Prostate gland (tissue), 2 donors: ENCODE results near the gene MRPL54. TPM values are rescaled to one million over a fixed set of nuclear protein-coding genes. Genes with fewer than 3 reads are reported as not detected.

Experiments
- DNase-seq: peaks from one replicate; pipeline ENCODE4 v3.0.0-alpha.2; 2019; ENCODE audit warnings: low spot score
- H3K27ac ChIP-seq, 2 donors: fragments of 200-600 bp; sonication (generic); 2 replicates each; pipeline ENCODE4 v1.5.1; 2017 to 2019
- H3K27me3 ChIP-seq: fragments of 200-600 bp; sonication (generic); replicated peaks from 2 replicates; pipeline ENCODE4 v1.5.1; 2019; ENCODE audit not compliant: insufficient read depth
- H3K36me3 ChIP-seq, 2 donors: fragments of 200-600 bp; sonication (generic); 1 replicate in 1 of 2; 2 replicates in 1 of 2; pipeline versions ENCODE4 v1.5.1 to v1.8.1; 2017 to 2019
- H3K4me1 ChIP-seq: fragments of 200-600 bp; sonication (generic); replicated peaks from 2 replicates; pipeline ENCODE4 v1.5.1; 2019
- H3K4me3 ChIP-seq, 2 donors: fragments of 200-600 bp; sonication (generic); 2 replicates each; pipeline ENCODE4 v1.5.1; 2017 to 2019
- H3K9me3 ChIP-seq: fragments of 200-600 bp; sonication (generic); 2 replicates; pipeline ENCODE4 v1.5.1; 2017
- POLR2A ChIP-seq: fragments of 450-650 bp; IDR thresholded peaks from one replicate; pipeline ENCODE4 v1.6.1; 2016; ENCODE audit warnings: antibody characterized with exemption, mild to moderate bottlenecking
- POLR2AphosphoS5 ChIP-seq: sonication (generic); formaldehyde crosslinking; IDR thresholded peaks from one replicate; pipeline ENCODE4 v1.6.1; 2017; ENCODE audit warnings: antibody characterized with exemption
- WGBS: methylation state at CpG from one replicate; pipeline ENCODE4 v1.1.5; 2018; 5-methylcytosine and 5-hydroxymethylcytosine counted together
- intact Hi-C: fragments of 100-400 bp; cut with DNase I; formaldehyde crosslinking; loops from one replicate; pipeline ENCODE4 v1.14.2; 2022
- total RNA-seq, 2 donors: library from RNA; depleted of rRNA; stranded (reverse); fragments of >200 nt; gene quantifications; one replicate each; pipeline ENCODE4 v1.1.0, GENCODE V29; 2016
- TF ChIP-seq, protein P1 (sequence below), 4 experiments: fragments of 200-600 bp in 2 of 4; fragments of 450-650 bp in 2 of 4; sonication (generic) in 2 of 4; IDR thresholded peaks; 1 replicate in 3 of 4; 2 replicates in 1 of 4; pipeline ENCODE4 v1.5.1; 2016 to 2019; ENCODE audit warnings: antibody characterized with exemption in 4 of 4, mild to moderate bottlenecking in 2 of 4, moderate library complexity in 2 of 4

The MRPL54 gene
- total RNA-seq, 2 donors from 2014 or later, result 69.7 to 105 TPM

DNA sequence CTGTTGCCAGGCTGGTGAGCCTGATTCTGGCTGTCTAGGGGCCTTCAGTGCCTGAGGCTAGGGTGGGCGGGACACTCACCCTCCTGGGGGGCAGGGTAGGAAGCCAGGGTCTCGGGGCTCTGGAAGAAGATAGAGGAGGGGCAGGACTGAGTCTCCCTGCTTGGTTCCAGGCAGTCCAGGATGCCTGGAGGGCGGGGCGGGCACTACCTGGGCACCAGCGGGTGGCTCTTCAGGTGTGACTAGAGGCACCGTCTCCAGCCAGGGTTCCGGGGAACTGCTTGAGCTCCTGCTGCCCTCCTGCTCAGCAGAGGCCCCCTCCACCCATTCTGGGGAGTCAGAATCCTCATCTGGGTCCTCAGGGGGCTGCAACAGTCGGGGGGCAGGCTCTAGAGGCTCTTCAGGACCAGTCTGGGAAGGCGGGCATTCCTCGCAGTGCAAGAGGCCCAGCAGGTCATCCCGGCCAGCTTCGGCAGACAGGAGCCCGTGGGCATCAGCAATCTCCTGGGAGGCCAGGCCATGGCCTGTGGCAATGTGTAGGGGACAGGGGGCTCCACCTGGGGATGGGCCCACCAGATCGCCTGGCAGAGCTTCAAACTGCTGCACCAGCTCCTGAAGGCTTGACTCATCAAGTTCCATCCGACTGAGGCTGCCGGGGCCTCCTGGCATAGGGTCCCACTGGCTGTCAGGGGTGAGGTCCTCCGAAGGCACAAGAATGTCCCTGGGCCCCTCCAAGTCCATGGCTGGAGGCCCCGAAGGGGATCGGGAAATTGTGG, 2.8 kb upstream of the MRPL54 start:
- intact Hi-C loops, result loop anchor here (5.0 kb wide), 1 partner anchor 228 kb away; the partner anchor contains the start of gene EEF2
- WGBS, result 87% methylated on average over 18 of the region's 19 CpGs

DNA sequence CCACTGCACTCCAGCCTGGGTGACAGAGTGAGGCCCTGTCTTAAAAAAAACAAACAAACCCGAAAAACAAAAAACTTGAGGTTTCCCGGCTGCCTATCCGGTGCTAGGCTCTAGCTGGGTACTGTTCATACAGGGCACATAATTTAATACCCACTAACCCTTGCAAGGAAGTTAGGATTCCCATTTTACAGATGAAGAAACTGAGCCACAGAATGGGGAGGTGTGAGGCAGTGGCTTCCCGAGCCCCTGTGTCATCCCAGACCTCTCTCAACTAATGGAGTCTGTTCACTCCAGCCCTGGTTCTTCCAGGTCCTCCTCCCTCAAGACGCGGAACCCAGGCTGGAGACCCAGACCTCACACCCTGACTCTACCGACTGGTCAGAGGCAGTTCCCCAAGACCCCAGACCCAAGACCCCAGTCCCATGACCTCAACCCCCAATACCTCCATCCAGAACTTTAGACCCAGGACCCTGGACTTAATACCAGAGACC, 1.6 kb upstream of the MRPL54 start:
- peak overlapping the region; percentile 96 to 99 for H3K27ac ChIP-seq

More for the DNA sequence above, 2.8 kb upstream of the MRPL54 start:
- Histone ChIP-seq H3K27ac (no peak overlapping the region), H3K36me3 (no peaks in the 10 kb centered on the region), H3K4me1 (peaks cover 3% of the 10 kb centered on the region), H3K9me3 (no peaks in the 10 kb centered on the region), H3K27me3 (no peaks in the 10 kb centered on the region), H3K4me3 (peak overlapping the region in 1 of 2 donors; percentile 3)
- DNase-seq, result no peak
- TF ChIP-seq POLR2AphosphoS5, result no peak
- TF ChIP-seq POLR2A, result no peak
- TF ChIP-seq, protein P1, sequence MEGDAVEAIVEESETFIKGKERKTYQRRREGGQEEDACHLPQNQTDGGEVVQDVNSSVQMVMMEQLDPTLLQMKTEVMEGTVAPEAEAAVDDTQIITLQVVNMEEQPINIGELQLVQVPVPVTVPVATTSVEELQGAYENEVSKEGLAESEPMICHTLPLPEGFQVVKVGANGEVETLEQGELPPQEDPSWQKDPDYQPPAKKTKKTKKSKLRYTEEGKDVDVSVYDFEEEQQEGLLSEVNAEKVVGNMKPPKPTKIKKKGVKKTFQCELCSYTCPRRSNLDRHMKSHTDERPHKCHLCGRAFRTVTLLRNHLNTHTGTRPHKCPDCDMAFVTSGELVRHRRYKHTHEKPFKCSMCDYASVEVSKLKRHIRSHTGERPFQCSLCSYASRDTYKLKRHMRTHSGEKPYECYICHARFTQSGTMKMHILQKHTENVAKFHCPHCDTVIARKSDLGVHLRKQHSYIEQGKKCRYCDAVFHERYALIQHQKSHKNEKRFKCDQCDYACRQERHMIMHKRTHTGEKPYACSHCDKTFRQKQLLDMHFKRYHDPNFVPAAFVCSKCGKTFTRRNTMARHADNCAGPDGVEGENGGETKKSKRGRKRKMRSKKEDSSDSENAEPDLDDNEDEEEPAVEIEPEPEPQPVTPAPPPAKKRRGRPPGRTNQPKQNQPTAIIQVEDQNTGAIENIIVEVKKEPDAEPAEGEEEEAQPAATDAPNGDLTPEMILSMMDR (IDR thresholded peaks at IDR 0.05), result no peak

DNA sequence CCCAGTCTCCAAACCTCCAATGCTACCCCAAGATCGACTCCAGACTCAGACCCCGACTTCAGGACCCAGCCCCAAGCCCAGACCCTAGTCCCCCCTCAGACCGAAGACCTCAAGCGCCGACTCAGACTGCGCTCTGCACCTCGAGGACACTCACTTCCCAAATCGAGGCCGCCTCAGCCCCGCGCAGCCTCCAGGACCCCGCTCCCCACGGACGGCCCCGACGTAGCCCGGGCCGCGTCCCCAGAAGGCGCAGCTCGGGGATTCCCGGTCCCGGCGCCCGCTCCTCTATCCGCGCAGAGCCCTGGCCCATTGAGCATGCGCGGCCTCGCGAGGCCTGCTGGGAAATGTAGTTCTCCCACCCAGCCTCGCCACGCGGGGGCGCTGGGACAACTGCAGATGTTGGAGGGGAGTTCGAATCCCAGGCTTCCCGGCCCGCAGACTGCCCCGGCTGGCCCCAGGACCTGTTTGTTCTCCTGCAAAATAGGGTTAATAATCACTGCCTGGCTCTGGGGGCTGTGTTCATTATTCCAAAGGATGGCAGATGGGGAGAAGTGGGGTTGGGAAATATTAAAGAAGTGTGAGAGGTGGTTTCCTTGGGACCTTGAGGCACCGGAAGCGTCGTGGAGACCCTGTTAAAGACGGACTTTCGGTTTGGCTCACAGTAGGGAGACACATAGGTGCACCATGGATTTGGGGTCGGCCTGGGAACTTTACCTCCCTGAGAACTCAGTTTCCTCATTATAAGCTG, 926 bp upstream of the MRPL54 start, which contains the start of gene APBA3:
Gene APBA3, minus strand, starts transcription at position 311 of the 748 bp plus-strand sequence. CDS start 1,428 bp downstream, outside the sequence.
- H3K27me3 ChIP-seq, result no peaks in the 10 kb centered on the region
- H3K36me3 ChIP-seq, result peaks cover 0 to 4% of the 10 kb centered on the region in 2 donors
- DNase-seq, result peak; percentile 80
- H3K27ac ChIP-seq, result peak within 1 kb of the TSS; percentile 96 to 99
- TF ChIP-seq POLR2AphosphoS5 (peak; percentile 96), POLR2A (peak; percentile 88)
- TF ChIP-seq, protein P1 (IDR thresholded peaks at IDR 0.05), result peak; percentile 73 to 94 (median 84)
- 3% methylated on average over 45 of the region's 45 CpGs for WGBS
- H3K4me1 ChIP-seq, result peaks cover 3% of the 10 kb centered on the region
- H3K9me3 ChIP-seq, result no peaks in the 10 kb centered on the region
- intact Hi-C loops, result loop anchor here (5.0 kb wide), 1 partner anchor 226 kb away; the partner anchor contains the start of gene EEF2
- H3K4me3 ChIP-seq, result peak within 1 kb of the TSS; percentile 66 to 78

More for the DNA sequence above, 1.6 kb upstream of the MRPL54 start:
- H3K4me3 ChIP-seq, result peak overlapping the region; percentile 66 to 78
- intact Hi-C loops, result loop anchor here (5.0 kb wide), 1 partner anchor 226 kb away; the partner anchor contains the start of gene EEF2
- TF ChIP-seq POLR2A, result no peak
- no peak for TF ChIP-seq POLR2AphosphoS5
- TF ChIP-seq, protein P1 (IDR thresholded peaks at IDR 0.05), result no peak
- WGBS, result 32% methylated on average over 7 of the region's 7 CpGs
- H3K9me3 ChIP-seq, result no peaks in the 10 kb centered on the region
- no peak for DNase-seq
- H3K4me1 ChIP-seq, result peaks cover 3% of the 10 kb centered on the region
- H3K36me3 ChIP-seq, result peaks cover 0 to 4% of the 10 kb centered on the region in 2 donors
- no peaks in the 10 kb centered on the region for H3K27me3 ChIP-seq

DNA sequence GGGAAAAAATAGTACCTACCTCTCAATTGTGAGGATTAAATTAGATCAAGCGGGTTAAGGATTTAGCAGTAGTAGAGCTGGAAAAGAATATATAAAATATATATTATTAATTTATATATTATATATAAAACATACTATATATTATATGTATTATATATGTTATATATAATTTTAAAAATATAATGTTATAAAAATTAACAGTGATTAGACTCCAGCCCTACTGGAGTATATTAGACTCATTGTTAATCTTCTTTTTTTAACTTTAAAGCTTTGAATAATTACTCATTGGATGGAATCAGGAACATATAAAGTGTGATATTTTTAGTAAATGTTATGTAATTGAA, 380 bp upstream of the MRPL54 start:
- peaks cover 0 to 4% of the 10 kb centered on the region in 2 donors for H3K36me3 ChIP-seq
- WGBS, result 52% methylated on average over 1 of the region's 1 CpG
- H3K4me3 ChIP-seq, result no peak overlapping the region
- TF ChIP-seq POLR2A (no peak), POLR2AphosphoS5 (no peak)
- TF ChIP-seq, protein P1 (IDR thresholded peaks at IDR 0.05), result no peak
- H3K9me3 ChIP-seq, result no peaks in the 10 kb centered on the region
- no peaks in the 10 kb centered on the region for H3K27me3 ChIP-seq
- intact Hi-C loops, result loop anchor here (5.0 kb wide), 1 partner anchor 225 kb away; the partner anchor contains the start of gene EEF2
- H3K4me1 ChIP-seq, result peaks cover 3% of the 10 kb centered on the region
- peak overlapping the region; percentile 96 to 99 for H3K27ac ChIP-seq
- DNase-seq, result no peak
